Kidney epithelial cell (primary cell): ENCODE data around the gene ZNF837. TPM values are rescaled to one million over a fixed set of nuclear protein-coding genes. Genes with fewer than 3 reads are reported as not detected.

Experiments used
- DNase-seq: peaks from one replicate; pipeline ENCODE4 v3.0.0-alpha.2; 2010; ENCODE audit warnings: low read depth
- H3K27me3 ChIP-seq: 2 replicates; pipeline ENCODE4 v1.6.0; 2011; ENCODE audit warnings: low read length; ENCODE audit not compliant: control insufficient read depth, insufficient read depth
- H3K36me3 ChIP-seq: 2 replicates; pipeline ENCODE4 v1.5.1; 2011; ENCODE audit warnings: low read length; ENCODE audit not compliant: control insufficient read depth, insufficient read depth
- H3K4me3 ChIP-seq: 2 replicates; pipeline ENCODE4 v1.5.1; 2011; ENCODE audit warnings: low read depth, mild to moderate bottlenecking, control low read depth, low read length
- total RNA-seq: library from RNA; depleted of rRNA; stranded (reverse); fragments of >200 nt; gene quantifications from 2 replicates; pipeline ENCODE4 v1.2.3, GENCODE V29; 2015
- TF ChIP-seq, protein P1 (sequence below): IDR thresholded peaks from 2 replicates; pipeline ENCODE4 v1.5.1; 2011; ENCODE audit warnings: mild to moderate bottlenecking, moderate library complexity, low read length, control low read depth, inconsistent platforms; ENCODE audit not compliant: insufficient read depth, poor library complexity, severe bottlenecking

ZNF837 gene
- total RNA-seq, 1 donor from 2014 or later: 4.3 TPM

- peak; percentile 96 for DNase-seq
- TF ChIP-seq, protein P1, sequence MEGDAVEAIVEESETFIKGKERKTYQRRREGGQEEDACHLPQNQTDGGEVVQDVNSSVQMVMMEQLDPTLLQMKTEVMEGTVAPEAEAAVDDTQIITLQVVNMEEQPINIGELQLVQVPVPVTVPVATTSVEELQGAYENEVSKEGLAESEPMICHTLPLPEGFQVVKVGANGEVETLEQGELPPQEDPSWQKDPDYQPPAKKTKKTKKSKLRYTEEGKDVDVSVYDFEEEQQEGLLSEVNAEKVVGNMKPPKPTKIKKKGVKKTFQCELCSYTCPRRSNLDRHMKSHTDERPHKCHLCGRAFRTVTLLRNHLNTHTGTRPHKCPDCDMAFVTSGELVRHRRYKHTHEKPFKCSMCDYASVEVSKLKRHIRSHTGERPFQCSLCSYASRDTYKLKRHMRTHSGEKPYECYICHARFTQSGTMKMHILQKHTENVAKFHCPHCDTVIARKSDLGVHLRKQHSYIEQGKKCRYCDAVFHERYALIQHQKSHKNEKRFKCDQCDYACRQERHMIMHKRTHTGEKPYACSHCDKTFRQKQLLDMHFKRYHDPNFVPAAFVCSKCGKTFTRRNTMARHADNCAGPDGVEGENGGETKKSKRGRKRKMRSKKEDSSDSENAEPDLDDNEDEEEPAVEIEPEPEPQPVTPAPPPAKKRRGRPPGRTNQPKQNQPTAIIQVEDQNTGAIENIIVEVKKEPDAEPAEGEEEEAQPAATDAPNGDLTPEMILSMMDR: no peak
- Histone ChIP-seq H3K27me3 (no peaks in the 10 kb centered on the region), H3K4me3 (peak within 1 kb of the TSS; percentile 51), H3K36me3 (no peaks in the 10 kb centered on the region)
Measured at GRCh38 chr19:58386576-58387337, 5.9 kb upstream of the ZNF837 start, which contains the start of gene RPS5. RPS5 (plus strand) TSS chr19:58387269; CDS start chr19:58388138, 869 bp downstream.

GRCh38 chr19:58385891-58386575, 5.2 kb upstream of the ZNF837 start:
- peak overlapping the region; percentile 51 for H3K4me3 ChIP-seq
- no peak for DNase-seq
- no peaks in the 10 kb centered on the region for H3K27me3 ChIP-seq
- TF ChIP-seq, protein P1: no peak
- H3K36me3 ChIP-seq: no peaks in the 10 kb centered on the region

DNA sequence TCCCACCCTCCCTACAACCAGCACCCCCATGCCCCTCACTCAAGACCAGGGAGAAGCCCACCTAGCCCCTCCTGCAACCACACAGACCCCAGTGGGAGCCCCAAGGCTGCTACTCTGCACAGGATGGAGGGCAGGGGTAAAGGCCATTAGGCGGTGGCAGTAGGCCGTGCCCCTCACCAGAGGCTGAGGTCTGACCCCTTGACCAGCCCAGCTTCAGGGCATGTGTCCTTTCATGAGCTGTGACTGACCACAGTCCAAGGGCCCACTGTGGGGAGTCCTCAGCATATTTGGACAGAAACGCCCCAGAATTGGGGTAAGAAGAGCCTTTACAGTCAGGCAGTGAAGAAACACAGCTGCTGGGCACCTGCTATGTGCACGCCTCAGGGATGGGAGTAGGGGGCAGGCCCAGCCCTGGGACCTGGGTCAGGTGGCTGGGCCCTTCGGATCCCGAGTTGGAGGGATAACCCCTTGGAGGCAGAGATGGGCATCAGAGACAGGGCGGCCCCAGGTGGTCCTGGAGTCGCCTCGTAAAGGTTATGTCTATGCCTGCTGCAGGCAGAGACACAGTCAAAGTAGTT, 4.6 kb upstream of the ZNF837 start:
- no peak overlapping the region for H3K4me3 ChIP-seq

DNA sequence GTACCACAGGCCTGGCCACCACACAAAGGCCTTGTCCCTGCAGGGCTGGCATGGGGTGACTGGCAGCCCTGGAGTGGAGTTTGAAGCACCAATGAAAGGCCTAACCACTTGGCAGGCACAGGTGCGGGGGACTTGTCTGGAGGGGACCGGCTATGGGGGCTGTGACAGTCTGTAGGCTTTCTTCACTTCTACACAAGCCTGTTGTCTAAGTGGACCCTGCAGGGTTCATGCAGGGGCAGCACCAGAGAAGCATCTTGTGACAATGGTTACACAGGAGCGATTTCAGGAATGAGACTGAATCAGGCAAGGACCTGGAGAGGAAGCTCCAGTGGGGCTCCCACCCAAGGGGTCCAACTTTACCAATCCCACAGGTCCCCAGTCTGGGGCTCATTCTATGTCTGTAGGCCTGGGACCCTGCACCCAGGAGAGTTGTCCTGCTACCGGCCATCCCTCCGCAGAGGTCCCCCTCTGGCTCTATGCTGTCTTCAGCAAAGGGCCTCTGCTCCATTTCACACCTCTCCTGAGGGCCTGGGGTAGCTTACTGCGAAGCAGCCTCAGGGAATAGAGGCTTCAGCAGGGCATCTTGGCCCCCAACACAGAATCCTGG, 2.3 kb upstream of the ZNF837 start:
- no peaks in the 10 kb centered on the region for H3K27me3 ChIP-seq
- no peak overlapping the region for H3K4me3 ChIP-seq
- no peaks in the 10 kb centered on the region for H3K36me3 ChIP-seq
- no peak for DNase-seq
- TF ChIP-seq, protein P1: no peak

More for the DNA sequence above, 4.6 kb upstream of the ZNF837 start:
- no peaks in the 10 kb centered on the region for H3K36me3 ChIP-seq
- TF ChIP-seq, protein P1: no peak
- DNase-seq: no peak
- no peaks in the 10 kb centered on the region for H3K27me3 ChIP-seq

GRCh38 chr19:58381460-58382212, 806 bp upstream of the ZNF837 start:
- Histone ChIP-seq H3K4me3 (peak overlapping the region; percentile 67), H3K27me3 (no peaks in the 10 kb centered on the region), H3K36me3 (no peaks in the 10 kb centered on the region)
- no peak for DNase-seq
- TF ChIP-seq, protein P1: no peak
